HepG2 (cell line): ENCODE results near the gene PIM3. TPM values are rescaled to one million over a fixed set of nuclear protein-coding genes. Genes with fewer than 3 reads are reported as not detected.
A peak's percentile ranks its signal among the peaks of the same experiment; 100 is the strongest.

Experiments used
- ATAC-seq: fragments of 200-7000 bp; cut with Tn5 transposase; 3 replicates; pipeline ENCODE4 v1.9.1; 2020; ENCODE audit warnings: mild to moderate bottlenecking, moderate library complexity
- BruUV-seq: library from RNA; stranded (reverse); fragments of 400-500 nt; replicated peaks from 2 replicates; lab custom pipeline; 2021; lab: Mats Ljungman, UMichigan
- CTCF ChIA-PET: fragments of 300-600 bp; formaldehyde crosslinking; extraction: SDS; loops from one replicate; lab custom pipeline; 2021; ENCODE audit warnings: low total read pairs, inconsistent platforms, low intra/inter-chr PET ratio; lab: Yijun Ruan, JAX
- POLR2A ChIA-PET: fragments of 350-600 bp; sonication (Branson Sonifier 250); formaldehyde crosslinking; loops from one replicate; lab custom pipeline; 2020; ENCODE audit warnings: antibody characterized with exemption, inconsistent platforms; lab: Yijun Ruan, JAX
- DNase-seq: peaks from one replicate; pipeline ENCODE4 v3.0.0-alpha.2; 2015; ENCODE audit warnings: low spot score
- FAIRE-seq: peaks from 3 replicates; lab custom pipeline; 2011; peaks lifted over from hg19 to GRCh38; lab: Jason Lieb, UNC
- H2AFZ ChIP-seq: one replicate; pipeline ENCODE4 v1.6.1; 2011; ENCODE audit warnings: low read length, inconsistent platforms
- H3K27ac ChIP-seq: fragments of 300-600 bp; 3 replicates; pipeline ENCODE4 v1.8.0; 2011; ENCODE audit warnings: mixed run types, mild to moderate bottlenecking, mixed read lengths, low read length, inconsistent platforms; ENCODE audit not compliant: insufficient read depth; ENCODE audit errors: extremely low read length
- H3K27me3 ChIP-seq, 2 experiments: fragments of 200-600 bp in 1 of 2; 2 replicates in 1 of 2; 3 replicates in 1 of 2; pipeline versions ENCODE4 v1.6.0 to v1.8.0; 2011; ENCODE audit warnings: low read length in 2 of 2, mild to moderate bottlenecking in 2 of 2, moderate library complexity in 2 of 2, inconsistent platforms in 1 of 2; ENCODE audit not compliant: insufficient read depth in 2 of 2, control insufficient read depth in 1 of 2
- H3K36me3 ChIP-seq, 2 experiments: fragments of 200-600 bp in 1 of 2; replicated peaks in 1 of 2; 2 replicates in 1 of 2; 3 replicates in 1 of 2; pipeline versions ENCODE4 v1.5.1 to v1.8.0; 2011; ENCODE audit warnings: low read length in 2 of 2, inconsistent platforms in 1 of 2; ENCODE audit not compliant: insufficient read depth in 2 of 2, control insufficient read depth in 1 of 2
- H3K4me1 ChIP-seq: 2 replicates; pipeline ENCODE4 v1.5.1; 2012; ENCODE audit warnings: low read length, inconsistent platforms; ENCODE audit not compliant: insufficient read depth
- H3K4me2 ChIP-seq: 2 replicates; pipeline ENCODE4 v1.6.0; 2011; ENCODE audit warnings: low read depth, low read length, inconsistent platforms
- H3K4me3 ChIP-seq, 3 experiments: fragments of 200-600 bp in 1 of 3; sonication (generic), shearing (Covaris generic) in 1 of 3; replicated peaks in 1 of 3; 2 replicates each; pipeline ENCODE4 v1.5.1; 2011 to 2016; ENCODE audit warnings: low read length in 3 of 3, inconsistent platforms in 2 of 3, low read depth in 2 of 3, mild to moderate bottlenecking in 2 of 3, control low read depth in 1 of 3, mixed read lengths in 1 of 3; ENCODE audit not compliant: insufficient read depth in 1 of 3
- H3K79me2 ChIP-seq: one replicate; pipeline ENCODE4 v1.6.1; 2011; ENCODE audit warnings: low read length, inconsistent platforms; ENCODE audit not compliant: insufficient read depth
- H3K9ac ChIP-seq: 2 replicates; pipeline ENCODE4 v1.6.0; 2011; ENCODE audit warnings: mild to moderate bottlenecking, low read depth, low read length, inconsistent platforms; ENCODE audit not compliant: insufficient read depth
- H3K9me3 ChIP-seq: 2 replicates; pipeline ENCODE4 v1.5.1; 2012; ENCODE audit warnings: mild to moderate bottlenecking, low read length
- H4K20me1 ChIP-seq: 2 replicates; pipeline ENCODE4 v1.6.0; 2011; ENCODE audit warnings: inconsistent platforms, mild to moderate bottlenecking, low read length, moderate library complexity; ENCODE audit not compliant: insufficient read depth
- AGO1 ChIP-seq: fragments of 200-400 bp; formaldehyde crosslinking; IDR thresholded peaks from 2 replicates; pipeline ENCODE4 v1.6.1; 2017; ENCODE audit warnings: mild to moderate bottlenecking, low read depth, low read length, moderate library complexity; ENCODE audit not compliant: poor library complexity, severe bottlenecking
- ATF7-NPFF ChIP-seq: sonication (generic); formaldehyde crosslinking; IDR thresholded peaks from 2 replicates; pipeline ENCODE4 v1.8.1; 2023; ENCODE audit warnings: mild to moderate bottlenecking, low read depth, missing genetic modification reagents, moderate library complexity
- EED ChIP-seq: sonication (generic); formaldehyde crosslinking; IDR thresholded peaks from 2 replicates; pipeline ENCODE4 v1.5.0; 2020; ENCODE audit warnings: mild to moderate bottlenecking, missing genetic modification reagents
- HNF4A ChIP-seq: sonication (generic); formaldehyde crosslinking; IDR thresholded peaks from 2 replicates; pipeline ENCODE4 v1.4.0; 2020; ENCODE audit warnings: missing genetic modification reagents
- MXD3 ChIP-seq: IDR thresholded peaks from 2 replicates; pipeline ENCODE4 v1.6.1; 2016; ENCODE audit warnings: mild to moderate bottlenecking, missing biosample characterization, missing genetic modification reagents
- NFE2 ChIP-seq: sonication (generic); formaldehyde crosslinking; IDR thresholded peaks from 2 replicates; pipeline ENCODE4 v1.4.0; 2020; ENCODE audit warnings: missing genetic modification reagents
- RBFOX2 ChIP-seq: fragments of 200-400 bp; formaldehyde crosslinking; IDR thresholded peaks from 2 replicates; pipeline ENCODE4 v1.6.1; 2017; ENCODE audit warnings: low read depth, mild to moderate bottlenecking, low read length
- SAP130 ChIP-seq: IDR thresholded peaks from 2 replicates; pipeline ENCODE4 v1.6.1; 2016; ENCODE audit warnings: low read depth
- SNAPC4 ChIP-seq: sonication (generic); formaldehyde crosslinking; IDR thresholded peaks from 2 replicates; pipeline ENCODE4 v1.4.0; 2020; ENCODE audit warnings: mild to moderate bottlenecking, missing genetic modification reagents
- SNAPC5 ChIP-seq: sonication (generic); formaldehyde crosslinking; IDR thresholded peaks from 2 replicates; pipeline ENCODE4 v1.8.1; 2023; ENCODE audit warnings: mild to moderate bottlenecking, missing genetic modification reagents, borderline replicate concordance
- SOX6 ChIP-seq, 2 experiments: fragments of 450-650 bp in 1 of 2; sonication (generic) in 1 of 2; formaldehyde crosslinking in 1 of 2; IDR thresholded peaks; 2 replicates each; pipeline versions ENCODE4 v1.4.0 to v1.6.1; 2017 to 2020; ENCODE audit warnings: antibody characterized with exemption in 1 of 2, mild to moderate bottlenecking in 1 of 2, missing genetic modification reagents in 1 of 2
- TAF1 ChIP-seq: sonication (generic); formaldehyde crosslinking; IDR thresholded peaks from 2 replicates; pipeline ENCODE4 v1.4.0; 2020; ENCODE audit warnings: missing genetic modification reagents
- ZMAT3 ChIP-seq: sonication (generic); formaldehyde crosslinking; conservative IDR thresholded peaks from 2 replicates; pipeline ENCODE4 v1.7.0; 2021; ENCODE audit warnings: missing genetic modification reagents
- ZMYM3 ChIP-seq: sonication (generic); formaldehyde crosslinking; IDR thresholded peaks from 2 replicates; pipeline ENCODE4 v1.5.1; 2020; ENCODE audit warnings: mild to moderate bottlenecking, missing genetic modification reagents
- ZNF451 ChIP-seq: sonication (generic); formaldehyde crosslinking; IDR thresholded peaks from 2 replicates; pipeline ENCODE4 v1.5.0; 2020; ENCODE audit warnings: mild to moderate bottlenecking, missing genetic modification reagents
- ZNF709 ChIP-seq: sonication (generic); formaldehyde crosslinking; IDR thresholded peaks from 2 replicates; pipeline ENCODE4 v1.5.0; 2020; ENCODE audit warnings: mild to moderate bottlenecking, missing genetic modification reagents
- ZNF782 ChIP-seq: sonication (generic); formaldehyde crosslinking; IDR thresholded peaks from 2 replicates; pipeline ENCODE4 v1.4.0; 2020; ENCODE audit warnings: missing genetic modification reagents, mild to moderate bottlenecking, borderline replicate concordance
- WGBS: methylation state at CpG from one replicate; pipeline ENCODE4 v1.1.6; 2017; ENCODE audit warnings: low lambda C conversion rate; 5-methylcytosine and 5-hydroxymethylcytosine counted together
- in situ Hi-C: cut with HindIII; loops from 2 replicates; pipeline ENCODE4 v1.10.0; 2017; ENCODE audit warnings: low pct_unique_long_range_greater_than_20kb; ENCODE audit not compliant: extremely low pct_ligation_motif_present
- intact Hi-C: fragments of 100-400 bp; cut with micrococcal nuclease; formaldehyde crosslinking; loops from one replicate; pipeline ENCODE4 v1.10.0; 2022; ENCODE audit not compliant: unreplicated experiment
- polyA plus RNA-seq, 8 experiments: library from polyadenylated mRNA; depleted of rRNA in 3 of 8; stranded (reverse) in 7 of 8; unstranded in 1 of 8; fragments of >200 nt; fragmentation: Illumina TruSeq in 4 of 8; extraction: Trizol in 4 of 8; gene quantifications; 2 replicates each; pipeline versions ENCODE4 v1.2.1 to v1.2.3, GENCODE V29; 2011 to 2016; ENCODE audit warnings: low read depth in 4 of 8, missing spikeins in 1 of 8, mixed read lengths in 1 of 8; ENCODE audit not compliant: insufficient read depth in 1 of 8
- total RNA-seq, 5 experiments: library from RNA; depleted of rRNA; stranded (reverse); fragments of >200 nt; fragmentation: Illumina TruSeq; extraction: Trizol; gene quantifications; 2 replicates each; pipeline ENCODE4 v1.2.3, GENCODE V29; 2016; ENCODE audit warnings: low read depth in 1 of 5

PIM3 gene
- total and polyA plus RNA-seq, 2 of the 13 experiments (the other 11 are each of a cell fraction or from before 2014, with no cell fraction given), result 21.6 to 31.2 TPM

- Histone ChIP-seq H4K20me1 (peaks cover 37% of the 10 kb centered on the region), H2AFZ (no peak overlapping the region), H3K27ac (peak overlapping the region; percentile 84), H3K4me3 (peak overlapping the region; percentile 14 to 99 (median 65); a peak in 3 of 6 replicates), H3K27me3 (no peaks in the 10 kb centered on the region; a peak in 1 of 5 replicates), H3K79me2 (peaks cover 29% of the 10 kb centered on the region), H3K4me2 (peak overlapping the region; percentile 94), H3K36me3 (peaks cover 9 to 23% of the 10 kb centered on the region in 2 experiments), H3K9ac (peak overlapping the region; percentile 67), H3K4me1 (peaks cover 79% of the 10 kb centered on the region), H3K9me3 (no peaks in the 10 kb centered on the region)
- POLR2A ChIA-PET, result interaction anchor here (0.9 to 16.4 kb wide), 5 partner anchors 14 to 182 kb away, joined by 3 to 722 read pairs (median 23); partner anchors contain the start of gene PIM3
- WGBS, result no CpG with 5 or more reads among the region's 22 CpGs
- BruUV-seq, result no TSS peak
- FAIRE-seq, result no peak
- CTCF ChIA-PET, result no interaction called here
- intact Hi-C loops, result loop anchor here (5.0 kb wide), 1 partner anchor 33 kb away; no protein-coding TSS in a partner anchor
- DNase-seq, result no peak
- in situ Hi-C loops, result loop anchor here (5.0 kb wide), 1 partner anchor 33 kb away; no protein-coding TSS in a partner anchor
- ATAC-seq, result peak; percentile 4
- TF ChIP-seq NFE2 (CRISPR knock-in tag), result no peak
- peak; percentile 75 for TF ChIP-seq AGO1
- no peak for TF ChIP-seq ZNF782
- TF ChIP-seq ZMAT3 (CRISPR knock-in tag), result 0 out of 2 replicates have a peak, but pooled peaks have one; percentile 18
- TF ChIP-seq ZMYM3 (CRISPR knock-in tag), result 0 out of 2 replicates have a peak, but pooled peaks have one; percentile 41
- peak; percentile 55; the same call in 1 of the 2 replicates for TF ChIP-seq EED
- no peak for TF ChIP-seq ZNF451 (CRISPR knock-in tag)
- TF ChIP-seq TAF1 (CRISPR knock-in tag), result 0 out of 2 replicates have a peak, but pooled peaks have one; percentile 8
- TF ChIP-seq HNF4A (CRISPR knock-in tag), result no peak
- peak; percentile 43; the same call in 1 of the 2 replicates for TF ChIP-seq MXD3 (CRISPR knock-in tag)
- no peak for TF ChIP-seq SOX6 (IDR thresholded peaks at IDR 0.05)
- 0 out of 2 replicates have a peak, but pooled peaks have one; percentile 11 for TF ChIP-seq SOX6 (CRISPR knock-in tag; IDR thresholded peaks at IDR 0.05)
- TF ChIP-seq SAP130 (CRISPR knock-in tag), result peak; percentile 12; the same call in 1 of the 2 replicates
- TF ChIP-seq SNAPC4, result no peak
- TF ChIP-seq RBFOX2, result peak; percentile 79
- TF ChIP-seq ZNF709 (CRISPR knock-in tag), result 0 out of 2 replicates have a peak, but pooled peaks have one; percentile 36
- TF ChIP-seq SNAPC5 (CRISPR knock-in tag), result no peak
- peak; percentile 35; the same call in 1 of the 2 replicates for TF ChIP-seq ATF7-NPFF (CRISPR knock-in tag)
Observed at GRCh38 chr22:49965091-49966040, 4.8 kb downstream of the PIM3 start.
